ENCODE results near the gene TPSAB1. TPM values are rescaled to one million over a fixed set of nuclear protein-coding genes. Genes with fewer than 3 reads are reported as not detected.

Gene TPSAB1
- total RNA-seq, 1 experiment from 2014 or later = 0.25 TPM

GRCh38 chr16:1220098-1220728 lies 20.3 kb upstream of the TPSAB1 start:
- Histone ChIP-seq H3K27me3 (ENCODE audit: insufficient read depth, low read length) (no peaks in the 10 kb centered on the region), H3K9ac (ENCODE audit: low read length) (no peak overlapping the region), H3K36me3 (ENCODE audit: control insufficient read depth in 1 of 2, insufficient read depth in 2 of 2, low read length in 2 of 2) (no peaks in the 10 kb centered on the region; a peak in 1 of 4 replicates), H3K27ac (ENCODE audit: low read depth, low read length) (no peak overlapping the region), H3K9me2 (ENCODE audit: insufficient read depth) (no peaks in the 10 kb centered on the region), H3K4me3 (replicated peaks in 1 of 2; ENCODE audit: low read depth in 1 of 2, low read length in 2 of 2) (no peak overlapping the region), H3K9me3 (ENCODE audit: control insufficient read depth in 1 of 2, insufficient read depth in 1 of 2, low read depth in 1 of 2, low read length in 2 of 2) (no peaks in the 10 kb centered on the region), H3K79me2 (ENCODE audit: insufficient read depth, low read length) (no peaks in the 10 kb centered on the region), H3K4me1 (ENCODE audit: control insufficient read depth in 1 of 2, insufficient read depth in 2 of 2, low read length in 2 of 2) (no peaks in the 10 kb centered on the region), H3K4me2 (ENCODE audit: low read length) (no peak overlapping the region), H2AFZ (ENCODE audit: low read depth, low read length, poor library complexity, severe bottlenecking) (no peak overlapping the region), H4K20me1 (ENCODE audit: insufficient read depth) (no peaks in the 10 kb centered on the region)
- intact Hi-C loops (cut with micrococcal nuclease) = no loop called here
- ATAC-seq = no peak
- no peak for DNase-seq (ENCODE audit: low read depth, low spot score)
- POLR2A ChIA-PET = no interaction called here
- CTCF ChIA-PET = no interaction called here
- no TSS peak for BruUV-seq (replicated peaks)
- RAD21 ChIA-PET (ENCODE audit: low non-redundant PET in 1 of 2, low total read pairs in 2 of 2, uncharacterized antibody in 2 of 2, unreplicated experiment in 2 of 2) = no interaction called here
- TF ChIP-seq POLR2A (IDR thresholded peaks at IDR 0.05; ENCODE audit: borderline replicate concordance, extremely low read depth, insufficient read depth, insufficient read length) = no peak
- no peak for TF ChIP-seq SRF (IDR thresholded peaks at IDR 0.05; ENCODE audit: low read depth)
- TF ChIP-seq, protein P1, sequence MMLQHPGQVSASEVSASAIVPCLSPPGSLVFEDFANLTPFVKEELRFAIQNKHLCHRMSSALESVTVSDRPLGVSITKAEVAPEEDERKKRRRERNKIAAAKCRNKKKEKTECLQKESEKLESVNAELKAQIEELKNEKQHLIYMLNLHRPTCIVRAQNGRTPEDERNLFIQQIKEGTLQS (IDR thresholded peaks at IDR 0.05) = no peak
- no peak for TF ChIP-seq CTCF (IDR thresholded peaks at IDR 0.05 in 2 of 3, conservative IDR thresholded peaks at IDR 0.05 in 1 of 3; ENCODE audit: borderline replicate concordance in 1 of 3, insufficient read depth in 1 of 3, low read depth in 2 of 3, low read length in 2 of 3)
- TF ChIP-seq ZNF274 (IDR thresholded peaks at IDR 0.05; ENCODE audit: low read depth, low read length) = no peak
- no peak for TF ChIP-seq YY1 (IDR thresholded peaks at IDR 0.05; ENCODE audit: extremely low read depth, insufficient replicate concordance, low read depth, low read length)
- no peak for TF ChIP-seq SIN3A (IDR thresholded peaks at IDR 0.05; ENCODE audit: low read depth)
- no peak for TF ChIP-seq CBX3 (IDR thresholded peaks at IDR 0.05; ENCODE audit: low read depth)
- no peak for TF ChIP-seq FOSL1 (IDR thresholded peaks at IDR 0.05; ENCODE audit: low read depth)
- no peak for TF ChIP-seq RAD21 (IDR thresholded peaks at IDR 0.05; ENCODE audit: low read depth)
- TF ChIP-seq, protein P2, sequence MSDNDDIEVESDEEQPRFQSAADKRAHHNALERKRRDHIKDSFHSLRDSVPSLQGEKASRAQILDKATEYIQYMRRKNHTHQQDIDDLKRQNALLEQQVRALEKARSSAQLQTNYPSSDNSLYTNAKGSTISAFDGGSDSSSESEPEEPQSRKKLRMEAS (IDR thresholded peaks at IDR 0.05) = no peak
- TF ChIP-seq EZH2 (IDR thresholded peaks at IDR 0.05) = no peak
- no peak for TF ChIP-seq SP1 (IDR thresholded peaks at IDR 0.05; ENCODE audit: low read depth)

Data from HCT116 (cell line).